HCT116 (cell line): ENCODE measurements around the gene LIN7B.

ENCODE experiments used
- ELF1 ChIP-seq: IDR thresholded peaks from 2 replicates; pipeline ENCODE4 v1.6.1; 2012; ENCODE audit warnings: low read depth, borderline replicate concordance
- EZH2phosphoT487 ChIP-seq: fragments of 200-600 bp; IDR thresholded peaks from 2 replicates; pipeline ENCODE4 v1.6.1; 2018; ENCODE audit warnings: antibody characterized with exemption, borderline replicate concordance
- FOSL1 ChIP-seq: IDR thresholded peaks from 2 replicates; pipeline ENCODE4 v1.6.1; 2012; ENCODE audit warnings: low read depth
- POLR2A ChIP-seq: IDR thresholded peaks from 2 replicates; pipeline ENCODE4 v1.7.0; 2011; ENCODE audit warnings: borderline replicate concordance; ENCODE audit not compliant: insufficient read depth, insufficient read length; ENCODE audit errors: extremely low read depth
- POLR2AphosphoS5 ChIP-seq: IDR thresholded peaks from 2 replicates; pipeline ENCODE4 v1.6.1; 2011; ENCODE audit warnings: mild to moderate bottlenecking, low read depth, low read length, moderate library complexity
- SIN3A ChIP-seq: IDR thresholded peaks from 2 replicates; pipeline ENCODE4 v1.6.1; 2012; ENCODE audit warnings: low read depth
- YY1 ChIP-seq: IDR thresholded peaks from 2 replicates; pipeline ENCODE4 v1.6.1; 2011; ENCODE audit warnings: low read length, low read depth, moderate library complexity, mild to moderate bottlenecking; ENCODE audit not compliant: insufficient replicate concordance; ENCODE audit errors: extremely low read depth
- TF ChIP-seq, protein P1 (sequence below): IDR thresholded peaks from 2 replicates; pipeline ENCODE4 v1.6.1; 2012
- TF ChIP-seq, protein P2 (sequence below), 3 experiments: fragments of 200-600 bp in 1 of 3; sonication (generic) in 1 of 3; IDR thresholded peaks in 2 of 3; conservative IDR thresholded peaks in 1 of 3; 2 replicates each; pipeline ENCODE4 v1.5.1; 2012 to 2017; ENCODE audit warnings: low read depth in 2 of 3, low read length in 2 of 3, antibody characterized with exemption in 1 of 3, borderline replicate concordance in 1 of 3, control low read depth in 1 of 3, mild to moderate bottlenecking in 1 of 3, mixed read lengths in 1 of 3, mixed run types in 1 of 3, moderate library complexity in 1 of 3; ENCODE audit not compliant: insufficient read depth in 1 of 3
- TF ChIP-seq, protein P3 (sequence below): IDR thresholded peaks from 2 replicates; pipeline ENCODE4 v1.6.1; 2012
- TF ChIP-seq, protein P4 (sequence below): IDR thresholded peaks from 2 replicates; pipeline ENCODE4 v1.6.1; 2012; ENCODE audit warnings: low read depth

DNA sequence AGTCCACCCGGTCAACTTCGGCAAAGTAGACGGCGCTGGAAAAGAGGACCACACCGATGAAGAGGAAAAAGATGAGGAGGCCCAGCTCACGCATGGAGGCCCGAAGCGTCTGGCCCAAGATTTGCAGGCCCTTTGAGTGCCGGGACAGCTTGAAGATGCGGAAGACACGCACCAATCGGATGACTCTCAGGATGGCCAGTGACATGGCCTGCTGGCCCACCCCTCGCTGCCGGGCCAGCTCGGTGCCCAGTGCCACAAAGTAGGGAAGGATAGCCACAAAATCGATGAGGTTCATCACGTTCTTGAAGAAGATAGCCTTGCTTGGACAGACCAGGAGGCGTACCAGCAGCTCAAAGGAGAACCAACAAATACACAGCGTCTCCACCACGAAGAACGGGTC, 43.8 kb upstream of the LIN7B start:
- TF ChIP-seq YY1: no peak
- no peak for TF ChIP-seq SIN3A
- TF ChIP-seq, protein P1, sequence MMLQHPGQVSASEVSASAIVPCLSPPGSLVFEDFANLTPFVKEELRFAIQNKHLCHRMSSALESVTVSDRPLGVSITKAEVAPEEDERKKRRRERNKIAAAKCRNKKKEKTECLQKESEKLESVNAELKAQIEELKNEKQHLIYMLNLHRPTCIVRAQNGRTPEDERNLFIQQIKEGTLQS: no peak
- no peak for TF ChIP-seq POLR2AphosphoS5
- TF ChIP-seq FOSL1: no peak
- TF ChIP-seq POLR2A: no peak
- no peak for TF ChIP-seq ELF1
- TF ChIP-seq, protein P2, sequence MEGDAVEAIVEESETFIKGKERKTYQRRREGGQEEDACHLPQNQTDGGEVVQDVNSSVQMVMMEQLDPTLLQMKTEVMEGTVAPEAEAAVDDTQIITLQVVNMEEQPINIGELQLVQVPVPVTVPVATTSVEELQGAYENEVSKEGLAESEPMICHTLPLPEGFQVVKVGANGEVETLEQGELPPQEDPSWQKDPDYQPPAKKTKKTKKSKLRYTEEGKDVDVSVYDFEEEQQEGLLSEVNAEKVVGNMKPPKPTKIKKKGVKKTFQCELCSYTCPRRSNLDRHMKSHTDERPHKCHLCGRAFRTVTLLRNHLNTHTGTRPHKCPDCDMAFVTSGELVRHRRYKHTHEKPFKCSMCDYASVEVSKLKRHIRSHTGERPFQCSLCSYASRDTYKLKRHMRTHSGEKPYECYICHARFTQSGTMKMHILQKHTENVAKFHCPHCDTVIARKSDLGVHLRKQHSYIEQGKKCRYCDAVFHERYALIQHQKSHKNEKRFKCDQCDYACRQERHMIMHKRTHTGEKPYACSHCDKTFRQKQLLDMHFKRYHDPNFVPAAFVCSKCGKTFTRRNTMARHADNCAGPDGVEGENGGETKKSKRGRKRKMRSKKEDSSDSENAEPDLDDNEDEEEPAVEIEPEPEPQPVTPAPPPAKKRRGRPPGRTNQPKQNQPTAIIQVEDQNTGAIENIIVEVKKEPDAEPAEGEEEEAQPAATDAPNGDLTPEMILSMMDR (IDR thresholded peaks at IDR 0.05 in 2 of 3, conservative IDR thresholded peaks at IDR 0.05 in 1 of 3; ENCODE audit: borderline replicate concordance in 1 of 3, insufficient read depth in 1 of 3, low read depth in 2 of 3, low read length in 2 of 3): no peak
- TF ChIP-seq, protein P3, sequence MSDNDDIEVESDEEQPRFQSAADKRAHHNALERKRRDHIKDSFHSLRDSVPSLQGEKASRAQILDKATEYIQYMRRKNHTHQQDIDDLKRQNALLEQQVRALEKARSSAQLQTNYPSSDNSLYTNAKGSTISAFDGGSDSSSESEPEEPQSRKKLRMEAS: no peak
- TF ChIP-seq, protein P4, sequence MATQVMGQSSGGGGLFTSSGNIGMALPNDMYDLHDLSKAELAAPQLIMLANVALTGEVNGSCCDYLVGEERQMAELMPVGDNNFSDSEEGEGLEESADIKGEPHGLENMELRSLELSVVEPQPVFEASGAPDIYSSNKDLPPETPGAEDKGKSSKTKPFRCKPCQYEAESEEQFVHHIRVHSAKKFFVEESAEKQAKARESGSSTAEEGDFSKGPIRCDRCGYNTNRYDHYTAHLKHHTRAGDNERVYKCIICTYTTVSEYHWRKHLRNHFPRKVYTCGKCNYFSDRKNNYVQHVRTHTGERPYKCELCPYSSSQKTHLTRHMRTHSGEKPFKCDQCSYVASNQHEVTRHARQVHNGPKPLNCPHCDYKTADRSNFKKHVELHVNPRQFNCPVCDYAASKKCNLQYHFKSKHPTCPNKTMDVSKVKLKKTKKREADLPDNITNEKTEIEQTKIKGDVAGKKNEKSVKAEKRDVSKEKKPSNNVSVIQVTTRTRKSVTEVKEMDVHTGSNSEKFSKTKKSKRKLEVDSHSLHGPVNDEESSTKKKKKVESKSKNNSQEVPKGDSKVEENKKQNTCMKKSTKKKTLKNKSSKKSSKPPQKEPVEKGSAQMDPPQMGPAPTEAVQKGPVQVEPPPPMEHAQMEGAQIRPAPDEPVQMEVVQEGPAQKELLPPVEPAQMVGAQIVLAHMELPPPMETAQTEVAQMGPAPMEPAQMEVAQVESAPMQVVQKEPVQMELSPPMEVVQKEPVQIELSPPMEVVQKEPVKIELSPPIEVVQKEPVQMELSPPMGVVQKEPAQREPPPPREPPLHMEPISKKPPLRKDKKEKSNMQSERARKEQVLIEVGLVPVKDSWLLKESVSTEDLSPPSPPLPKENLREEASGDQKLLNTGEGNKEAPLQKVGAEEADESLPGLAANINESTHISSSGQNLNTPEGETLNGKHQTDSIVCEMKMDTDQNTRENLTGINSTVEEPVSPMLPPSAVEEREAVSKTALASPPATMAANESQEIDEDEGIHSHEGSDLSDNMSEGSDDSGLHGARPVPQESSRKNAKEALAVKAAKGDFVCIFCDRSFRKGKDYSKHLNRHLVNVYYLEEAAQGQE: no peak
- no peak for TF ChIP-seq EZH2phosphoT487
